ENCODE measurements around the gene RALGAPA2.

GRCh38 chr20:20430066-20430465 is 282.4 kb downstream of the RALGAPA2 start:
- TF ChIP-seq CTCF (IDR thresholded peaks at IDR 0.05; ENCODE audit: low read depth, low read length) (no peak), EZH2phosphoT487 (IDR thresholded peaks at IDR 0.05; ENCODE audit: low read depth) (no peak)

All from OCI-LY3 (cell line).